LNCaP clone FGC (cell line): ENCODE measurements around the gene CHST13.

Source experiments
- DNase-seq: peaks from one replicate; pipeline ENCODE4 v3.0.0-alpha.2; 2011; ENCODE audit warnings: low read depth
- H3K4me3 ChIP-seq: 2 replicates; pipeline ENCODE4 v1.5.1; 2011; ENCODE audit warnings: mild to moderate bottlenecking, low read depth, low read length, control low read depth
- TF ChIP-seq, protein P1 (sequence below): IDR thresholded peaks from 2 replicates; pipeline ENCODE4 v1.5.1; 2012; ENCODE audit warnings: mild to moderate bottlenecking; ENCODE audit not compliant: control insufficient read depth, insufficient read depth; ENCODE audit errors: extremely low read depth

Gene CHST13

DNA sequence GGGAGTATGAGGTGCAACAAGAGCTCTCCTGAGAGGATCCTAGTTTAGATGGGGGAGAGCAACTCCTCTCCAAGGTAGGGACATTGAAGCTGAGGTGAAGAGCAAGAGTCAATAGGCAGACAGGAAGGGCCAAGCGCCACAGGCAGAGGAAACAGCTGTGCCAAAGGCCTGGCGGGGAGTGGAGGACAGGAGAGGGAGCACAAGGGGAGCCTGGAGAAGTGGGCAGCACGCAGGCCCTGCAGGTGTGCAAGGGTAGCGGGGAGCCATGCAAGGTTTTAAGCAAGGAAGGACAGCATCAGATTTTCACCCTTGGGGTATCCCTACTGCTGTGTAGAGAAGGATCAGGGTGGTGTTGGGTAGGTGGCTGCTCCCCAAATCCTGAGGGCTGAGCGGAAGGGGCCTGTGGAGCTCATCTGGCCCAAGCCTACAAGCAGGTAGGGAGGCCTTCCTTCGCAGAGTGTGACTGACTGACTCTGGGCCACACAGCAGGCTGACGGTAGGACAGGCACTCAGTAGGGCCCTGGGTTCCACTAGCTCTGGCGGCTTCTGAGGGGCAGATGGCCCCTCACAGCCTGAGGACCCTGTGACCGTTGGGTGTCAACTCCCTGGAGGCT is 13.3 kb downstream of the CHST13 start:
- DNase-seq = no peak
- TF ChIP-seq, protein P1, sequence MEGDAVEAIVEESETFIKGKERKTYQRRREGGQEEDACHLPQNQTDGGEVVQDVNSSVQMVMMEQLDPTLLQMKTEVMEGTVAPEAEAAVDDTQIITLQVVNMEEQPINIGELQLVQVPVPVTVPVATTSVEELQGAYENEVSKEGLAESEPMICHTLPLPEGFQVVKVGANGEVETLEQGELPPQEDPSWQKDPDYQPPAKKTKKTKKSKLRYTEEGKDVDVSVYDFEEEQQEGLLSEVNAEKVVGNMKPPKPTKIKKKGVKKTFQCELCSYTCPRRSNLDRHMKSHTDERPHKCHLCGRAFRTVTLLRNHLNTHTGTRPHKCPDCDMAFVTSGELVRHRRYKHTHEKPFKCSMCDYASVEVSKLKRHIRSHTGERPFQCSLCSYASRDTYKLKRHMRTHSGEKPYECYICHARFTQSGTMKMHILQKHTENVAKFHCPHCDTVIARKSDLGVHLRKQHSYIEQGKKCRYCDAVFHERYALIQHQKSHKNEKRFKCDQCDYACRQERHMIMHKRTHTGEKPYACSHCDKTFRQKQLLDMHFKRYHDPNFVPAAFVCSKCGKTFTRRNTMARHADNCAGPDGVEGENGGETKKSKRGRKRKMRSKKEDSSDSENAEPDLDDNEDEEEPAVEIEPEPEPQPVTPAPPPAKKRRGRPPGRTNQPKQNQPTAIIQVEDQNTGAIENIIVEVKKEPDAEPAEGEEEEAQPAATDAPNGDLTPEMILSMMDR = no peak

DNA sequence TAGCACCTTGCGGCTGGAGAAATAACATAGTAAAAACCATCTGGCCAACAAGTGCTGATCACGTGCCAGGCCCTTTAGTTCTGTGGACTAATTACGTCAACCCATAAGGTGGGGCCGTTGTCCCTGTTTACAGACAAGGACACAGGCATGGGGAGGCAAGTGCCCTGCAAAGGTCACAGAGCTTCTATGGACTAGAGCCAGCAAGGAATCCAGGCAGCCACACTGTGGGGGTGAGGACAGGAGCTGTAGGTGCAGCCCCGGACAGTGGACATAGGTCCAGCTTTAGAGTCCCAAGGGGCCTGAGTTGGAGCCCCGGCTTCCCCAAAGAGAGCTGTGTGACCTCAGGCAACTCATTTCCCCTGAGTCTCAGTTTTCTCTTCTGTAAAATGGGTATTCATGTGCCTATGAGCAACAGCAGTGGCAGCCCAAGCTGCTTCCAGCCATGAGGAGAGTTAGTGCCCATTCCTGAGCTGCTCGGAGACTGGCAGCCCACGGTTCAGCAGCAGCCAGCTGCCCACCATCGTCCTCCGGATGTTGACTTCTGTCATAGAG is 13.9 kb downstream of the CHST13 start:
- DNase-seq = no peak
- no peak overlapping the region for H3K4me3 ChIP-seq
- TF ChIP-seq, protein P1 = no peak

More for the DNA sequence above, 13.3 kb downstream of the CHST13 start:
- H3K4me3 ChIP-seq = no peak overlapping the region

DNA sequence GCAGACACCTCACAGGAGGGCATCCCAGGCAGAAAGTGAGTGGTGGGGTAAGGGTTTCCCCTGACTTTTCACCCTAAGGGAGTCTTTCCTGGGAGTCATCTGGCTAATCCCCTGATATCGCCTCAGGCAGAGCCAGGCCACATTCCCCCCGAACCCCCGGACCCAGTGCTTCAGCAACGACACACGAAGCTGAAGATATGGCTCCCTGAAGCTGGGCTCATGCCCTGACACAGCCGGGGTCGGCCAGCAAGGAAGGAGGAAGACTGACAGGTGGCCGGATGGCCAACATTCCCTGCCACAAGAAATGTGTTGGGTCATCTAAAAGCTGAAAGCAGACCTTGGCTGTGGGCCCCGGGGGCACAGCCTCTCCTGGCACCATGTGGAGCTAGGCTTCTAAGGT is 14.4 kb downstream of the CHST13 start:
- H3K4me3 ChIP-seq = no peak overlapping the region
- TF ChIP-seq, protein P1 = no peak
- DNase-seq = no peak

DNA sequence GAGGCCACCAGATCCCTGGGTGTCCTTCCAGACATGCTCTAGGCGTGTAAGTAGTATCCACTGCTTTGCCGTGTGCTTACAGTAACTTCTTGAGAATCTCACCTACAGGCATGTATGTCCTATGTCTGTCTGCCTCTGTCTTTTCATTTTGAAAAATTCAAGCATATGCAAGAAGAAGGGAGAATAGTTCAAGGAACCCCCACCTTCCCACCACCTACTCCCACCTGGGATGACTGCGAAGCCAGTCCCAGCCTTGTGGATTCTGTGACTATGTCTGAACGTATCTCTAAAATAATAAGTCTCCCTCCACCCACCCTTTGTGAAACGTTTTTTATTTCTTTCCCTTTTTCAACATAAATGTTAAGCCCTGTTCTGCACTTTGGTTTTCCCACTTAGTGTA is 15.0 kb downstream of the CHST13 start:
- TF ChIP-seq, protein P1 = no peak
- no peak overlapping the region for H3K4me3 ChIP-seq
- DNase-seq = no peak

DNA sequence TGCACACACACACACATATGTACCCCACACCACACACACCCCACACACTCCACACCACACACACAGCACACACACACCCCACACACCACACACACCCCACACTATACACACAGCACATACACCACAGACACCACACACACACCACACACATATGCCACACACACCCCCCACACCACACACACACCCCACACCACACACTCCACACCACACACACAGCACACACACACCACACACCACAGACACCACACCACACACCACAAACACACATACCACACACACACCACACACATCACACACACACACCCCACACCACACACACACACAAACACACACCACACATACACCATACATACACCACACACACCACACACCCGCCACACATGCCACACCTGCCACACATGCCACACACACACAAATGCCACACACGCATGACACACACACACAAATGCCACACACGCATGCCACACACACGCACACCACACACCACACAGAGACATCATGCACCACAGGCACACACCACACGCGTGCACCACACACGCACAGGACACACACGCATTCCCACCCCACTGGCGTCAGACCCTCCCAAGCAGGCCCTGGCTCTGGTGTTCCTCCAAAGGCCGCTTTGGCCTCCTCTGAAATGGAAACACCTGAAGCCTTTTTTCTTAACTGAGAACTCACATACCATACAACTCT is 15.7 kb downstream of the CHST13 start:
- TF ChIP-seq, protein P1 = no peak
- DNase-seq = no peak
- H3K4me3 ChIP-seq = no peak overlapping the region

DNA sequence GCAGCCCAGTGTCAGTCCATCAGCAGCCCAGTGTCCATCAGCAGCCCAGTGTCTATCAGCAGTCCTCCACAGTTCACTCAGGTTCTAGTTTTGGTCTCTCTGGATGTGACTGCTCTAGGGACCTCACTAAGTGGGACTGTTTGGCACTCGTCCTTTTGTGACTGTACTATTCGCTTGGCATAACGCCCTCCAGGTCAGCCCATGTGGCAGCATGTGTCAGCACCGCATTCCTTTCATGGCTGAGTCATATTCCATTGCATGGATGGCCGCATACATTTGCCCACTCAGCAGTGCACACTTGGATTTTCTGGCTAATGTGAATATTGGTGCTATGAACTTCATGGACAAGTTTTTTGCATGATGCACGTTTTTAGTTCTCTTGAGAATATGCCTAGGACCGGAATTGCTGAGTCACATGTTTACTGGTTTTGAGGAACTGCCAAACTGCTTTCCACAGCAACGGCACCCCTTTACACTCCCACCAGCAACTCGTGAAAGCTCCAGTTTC is 16.4 kb downstream of the CHST13 start:
- DNase-seq = no peak
- H3K4me3 ChIP-seq = no peak overlapping the region
- TF ChIP-seq, protein P1 = no peak
